Adrenal gland (tissue), 12 donors: ENCODE measurements around the gene TNNI3K. TPM values are rescaled to one million over a fixed set of nuclear protein-coding genes. Genes with fewer than 3 reads are reported as not detected.

Experiments used
- DNase-seq, 7 donors: peaks; one replicate each; pipeline ENCODE4 v3.0.0-alpha.2; 2019 to 2020
- H3K27ac ChIP-seq, 5 donors: fragments of 200-600 bp; sonication (generic) in 4 of 5; 1 replicate in 3 of 5; 2 replicates in 2 of 5; pipeline versions ENCODE4 v1.5.1 to v1.8.0; 2016 to 2020; ENCODE audit warnings: mild to moderate bottlenecking in 1 of 5
- H3K27me3 ChIP-seq: fragments of 200-600 bp; 2 replicates; pipeline ENCODE4 v1.8.0; 2021
- H3K36me3 ChIP-seq, 2 donors: fragments of 200-600 bp; replicated peaks in 1 of 2; 1 replicate in 1 of 2; 2 replicates in 1 of 2; pipeline versions ENCODE4 v1.5.1 to v1.8.0; 2018 to 2022
- H3K4me1 ChIP-seq, 2 donors: fragments of 200-600 bp; replicated peaks in 1 of 2; 1 replicate in 1 of 2; 2 replicates in 1 of 2; pipeline versions ENCODE4 v1.5.1 to v1.8.0; 2018 to 2021
- H3K4me3 ChIP-seq, 4 donors: fragments of 200-600 bp; sonication (generic) in 3 of 4; one replicate each; pipeline ENCODE4 v1.5.1; 2016 to 2018
- H3K9me3 ChIP-seq, 3 donors: fragments of 200-600 bp; sonication (generic) in 1 of 3; replicated peaks in 1 of 3; 1 replicate in 2 of 3; 2 replicates in 1 of 3; pipeline versions ENCODE4 v1.5.1 to v1.8.0; 2016 to 2021
- POLR2A ChIP-seq, 2 donors: fragments of 450-650 bp; IDR thresholded peaks; one replicate each; pipeline ENCODE4 v1.6.1; 2017; ENCODE audit warnings: antibody characterized with exemption in 2 of 2, mild to moderate bottlenecking in 2 of 2, moderate library complexity in 1 of 2
- WGBS, 4 donors: extraction: QIAGEN DNeasy Blood & Tissue Kit in 2 of 4; methylation state at CpG; one replicate each; pipeline versions ENCODE4 v1.1.5 to v1.1.7; 2013 to 2017; 5-methylcytosine and 5-hydroxymethylcytosine counted together
- intact Hi-C, 2 donors: fragments of 100-400 bp; cut with DNase I; formaldehyde crosslinking; loops; one replicate each; pipeline versions ENCODE4 v1.14.1 to v1.15.0; 2022 to 2023
- polyA plus RNA-seq, 3 donors: library from polyadenylated mRNA; stranded (reverse); fragments of 200-250 nt in 2 of 3; fragments of 350-450 nt in 1 of 3; fragmentation: Illumina TruSeq in 1 of 3; extraction: RNeasy Lipid Tissue Mini Kit (QIAGEN cat#74804) in 1 of 3; gene quantifications; one replicate each; pipeline ENCODE4 v1.2.3, GENCODE V29; 2013 to 2014
- total RNA-seq, 9 donors: library from RNA; depleted of rRNA in 4 of 9; stranded (reverse); fragments of >200 nt in 4 of 9; fragments of 120-200 nt in 1 of 9; fragmentation: NEBNext Ultra II Directional in 1 of 9; extraction: Animal tissue kit (Norgen Biotek cat#: 25700) in 1 of 9; gene quantifications; one replicate each; pipeline versions ENCODE4 v1.1.0 to v1.2.4, GENCODE V29; 2013 to 2023
- TF ChIP-seq, protein P1 (sequence below), 6 experiments: fragments of 450-650 bp in 4 of 6; fragments of 200-600 bp in 2 of 6; sonication (generic) in 1 of 6; IDR thresholded peaks; 1 replicate in 5 of 6; 2 replicates in 1 of 6; pipeline versions ENCODE4 v1.5.1 to v1.8.0; 2016 to 2021; ENCODE audit warnings: antibody characterized with exemption in 6 of 6, mild to moderate bottlenecking in 2 of 6, moderate library complexity in 1 of 6
- donor health status: healthy with polysubstance abuse.
- donor health status: Bipolar disorder and iron deficiency.
- donor health status: DM: yes; HTN: yes; CAD: no.
- donor health status: DM: no; HTN: no; CAD: no.
- donor health status: DM: no; HTN: no; CAD: no.
- donor health status: DM: yes; HTN: yes; CAD: no.

Gene TNNI3K
- total and polyA plus RNA-seq, 12 donors = 0.88 to 7.9 (median 2.1) TPM

DNA sequence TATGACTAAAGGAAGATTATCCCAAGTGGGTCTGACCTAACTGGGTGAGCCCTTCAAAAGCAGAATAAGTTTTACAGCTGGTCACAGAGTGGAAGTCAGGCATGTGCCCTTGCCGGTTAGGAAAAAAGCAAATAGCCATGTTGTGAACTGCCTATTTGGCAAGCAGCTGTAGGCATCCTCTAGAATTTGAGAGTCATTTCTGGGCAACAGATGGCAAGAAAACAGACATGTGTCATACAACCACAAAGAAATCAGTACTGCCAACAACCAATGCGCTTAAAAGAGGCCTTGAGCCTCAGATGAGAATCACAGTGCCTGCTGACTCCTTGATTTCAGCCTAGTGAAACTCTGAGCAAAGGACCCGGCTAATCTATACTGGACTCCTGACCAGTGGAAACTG, 250.4 kb downstream of the TNNI3K start:
- Histone ChIP-seq H3K27me3 (no peaks in the 10 kb centered on the region), H3K36me3 (no peaks in the 10 kb centered on the region), H3K4me1 (no peaks in the 10 kb centered on the region), H3K27ac (no peak overlapping the region), H3K9me3 (no peaks in the 10 kb centered on the region), H3K4me3 (no peak overlapping the region)
- 88 to 92% (median 91%) methylated on average over 3 of the region's 3 CpGs for WGBS, 4 donors
- DNase-seq = no peak
- TF ChIP-seq, protein P1, sequence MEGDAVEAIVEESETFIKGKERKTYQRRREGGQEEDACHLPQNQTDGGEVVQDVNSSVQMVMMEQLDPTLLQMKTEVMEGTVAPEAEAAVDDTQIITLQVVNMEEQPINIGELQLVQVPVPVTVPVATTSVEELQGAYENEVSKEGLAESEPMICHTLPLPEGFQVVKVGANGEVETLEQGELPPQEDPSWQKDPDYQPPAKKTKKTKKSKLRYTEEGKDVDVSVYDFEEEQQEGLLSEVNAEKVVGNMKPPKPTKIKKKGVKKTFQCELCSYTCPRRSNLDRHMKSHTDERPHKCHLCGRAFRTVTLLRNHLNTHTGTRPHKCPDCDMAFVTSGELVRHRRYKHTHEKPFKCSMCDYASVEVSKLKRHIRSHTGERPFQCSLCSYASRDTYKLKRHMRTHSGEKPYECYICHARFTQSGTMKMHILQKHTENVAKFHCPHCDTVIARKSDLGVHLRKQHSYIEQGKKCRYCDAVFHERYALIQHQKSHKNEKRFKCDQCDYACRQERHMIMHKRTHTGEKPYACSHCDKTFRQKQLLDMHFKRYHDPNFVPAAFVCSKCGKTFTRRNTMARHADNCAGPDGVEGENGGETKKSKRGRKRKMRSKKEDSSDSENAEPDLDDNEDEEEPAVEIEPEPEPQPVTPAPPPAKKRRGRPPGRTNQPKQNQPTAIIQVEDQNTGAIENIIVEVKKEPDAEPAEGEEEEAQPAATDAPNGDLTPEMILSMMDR (IDR thresholded peaks at IDR 0.05) = no peak
- no peak for TF ChIP-seq POLR2A (IDR thresholded peaks at IDR 0.05)
- intact Hi-C loops = no loop called here

DNA sequence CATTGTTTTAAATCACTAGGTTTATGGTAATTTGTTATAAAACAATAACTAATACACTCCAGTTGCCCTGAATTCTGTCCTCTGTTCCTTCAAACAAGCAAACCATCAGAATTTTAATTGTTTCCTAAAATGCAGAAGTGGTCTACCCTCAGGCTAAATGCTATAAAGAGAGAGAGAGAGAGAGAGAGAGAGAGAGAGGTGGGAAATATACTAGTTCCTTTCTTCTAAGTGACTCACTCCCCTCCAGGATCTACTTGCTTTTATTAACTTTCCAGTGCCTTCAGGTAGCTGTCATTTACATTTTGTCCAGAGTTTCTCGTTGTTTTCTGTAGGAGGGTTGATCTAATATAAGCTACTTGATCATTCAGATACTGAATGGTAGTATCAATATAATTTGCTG, 250.8 kb downstream of the TNNI3K start:
- TF ChIP-seq POLR2A (IDR thresholded peaks at IDR 0.05) = no peak
- TF ChIP-seq, protein P1 (IDR thresholded peaks at IDR 0.05) = no peak
- 57 to 74% (median 66%) methylated on average over 1 of the region's 1 CpG for WGBS, 4 donors
- H3K36me3 ChIP-seq = no peaks in the 10 kb centered on the region
- no peak overlapping the region for H3K27ac ChIP-seq
- intact Hi-C loops = no loop called here
- DNase-seq = no peak
- no peaks in the 10 kb centered on the region for H3K27me3 ChIP-seq
- H3K9me3 ChIP-seq = no peaks in the 10 kb centered on the region
- H3K4me1 ChIP-seq = no peaks in the 10 kb centered on the region
- no peak overlapping the region for H3K4me3 ChIP-seq

GRCh38 chr1:74496669-74497068, 261.5 kb downstream of the TNNI3K start:
- Histone ChIP-seq H3K4me1 (no peaks in the 10 kb centered on the region), H3K36me3 (no peaks in the 10 kb centered on the region)

GRCh38 chr1:74498901-74499300, 263.7 kb downstream of the TNNI3K start:
- 87 to 97% (median 87%) methylated on average over 3 of the region's 3 CpGs for WGBS, 4 donors
- intact Hi-C loops = no loop called here
- H3K9me3 ChIP-seq = no peaks in the 10 kb centered on the region
- H3K27me3 ChIP-seq = no peaks in the 10 kb centered on the region
- H3K27ac ChIP-seq = no peak overlapping the region
- no peak overlapping the region for H3K4me3 ChIP-seq
- no peaks in the 10 kb centered on the region for H3K36me3 ChIP-seq
- H3K4me1 ChIP-seq = no peaks in the 10 kb centered on the region
- no peak for DNase-seq
- no peak for TF ChIP-seq POLR2A (IDR thresholded peaks at IDR 0.05)
- TF ChIP-seq, protein P1 (IDR thresholded peaks at IDR 0.05) = no peak

More at GRCh38 chr1:74496669-74497068, 261.5 kb downstream of the TNNI3K start:
- Histone ChIP-seq H3K27ac (no peak overlapping the region), H3K27me3 (no peaks in the 10 kb centered on the region), H3K9me3 (no peaks in the 10 kb centered on the region), H3K4me3 (no peak overlapping the region)
- no peak for DNase-seq
- TF ChIP-seq, protein P1 (IDR thresholded peaks at IDR 0.05) = no peak
- no peak for TF ChIP-seq POLR2A (IDR thresholded peaks at IDR 0.05)
- intact Hi-C loops = no loop called here
